ENCODE results near the gene FAM53B.

GRCh38 chr10:124717041-124717757, 27.0 kb downstream of the FAM53B start:
- TF ChIP-seq POLR2A (IDR thresholded peaks at IDR 0.05; ENCODE audit: low read depth, low read length) (no peak), POLR2AphosphoS5 (IDR thresholded peaks at IDR 0.05; ENCODE audit: low read depth, low read length) (no peak), TAF1 (IDR thresholded peaks at IDR 0.05; ENCODE audit: low read depth, low read length) (no peak), SPI1 (IDR thresholded peaks at IDR 0.05; ENCODE audit: low read depth, low read length) (no peak)

All from GM12891 (cell line).